Gastrocnemius medialis (tissue), 4 donors: ENCODE results near the gene CST4. TPM values are rescaled to one million over a fixed set of nuclear protein-coding genes. Genes with fewer than 3 reads are reported as not detected.
A peak's percentile ranks its signal among the peaks of the same experiment; 100 is the strongest.
"Not testable (repeated sequence)": the region's sequence is repeated elsewhere in the genome, so short reads cannot be mapped to it uniquely, and the experiment has no call there.

ENCODE experiments used
- ATAC-seq, 2 donors: fragments of 150-250 bp; one replicate each; pipeline ENCODE4 v1.9.1; 2016
- DNase-seq, 2 donors: peaks; one replicate each; pipeline ENCODE4 v3.0.0-alpha.2; 2019
- H3K27ac ChIP-seq, 4 donors: fragments of 200-600 bp; sonication (generic); 1 replicate in 1 of 4; 2 replicates in 3 of 4; pipeline ENCODE4 v1.5.1; 2016 to 2018; ENCODE audit warnings: mild to moderate bottlenecking in 2 of 4, moderate library complexity in 1 of 4
- H3K27me3 ChIP-seq, 3 donors: fragments of 200-600 bp; sonication (generic) in 2 of 3; 1 replicate in 1 of 3; 2 replicates in 2 of 3; pipeline versions ENCODE4 v1.5.1 to v1.6.0; 2016 to 2019; ENCODE audit warnings: mild to moderate bottlenecking in 1 of 3, moderate library complexity in 1 of 3
- H3K36me3 ChIP-seq, 2 donors: fragments of 200-600 bp; sonication (generic) in 1 of 2; one replicate each; pipeline ENCODE4 v1.5.1; 2017 to 2018
- H3K4me1 ChIP-seq, 2 donors: fragments of 200-600 bp; sonication (generic) in 1 of 2; one replicate each; pipeline ENCODE4 v1.5.1; 2016 to 2017; ENCODE audit warnings: mild to moderate bottlenecking in 2 of 2
- H3K4me3 ChIP-seq, 4 donors: fragments of 200-600 bp; sonication (generic) in 3 of 4; 1 replicate in 1 of 4; 2 replicates in 3 of 4; pipeline ENCODE4 v1.5.1; 2016 to 2019; ENCODE audit warnings: mild to moderate bottlenecking in 2 of 4
- H3K9me3 ChIP-seq, 3 donors: fragments of 200-600 bp; sonication (generic) in 2 of 3; 1 replicate in 1 of 3; 2 replicates in 2 of 3; pipeline ENCODE4 v1.5.1; 2016 to 2019
- POLR2A ChIP-seq, 2 donors: fragments of 450-650 bp; IDR thresholded peaks; one replicate each; pipeline ENCODE4 v1.6.1; 2017; ENCODE audit warnings: antibody characterized with exemption in 2 of 2, mild to moderate bottlenecking in 2 of 2, moderate library complexity in 2 of 2
- in situ Hi-C, 4 donors: fragments of 200-750 bp; cut with MboI; loops; one replicate each; pipeline versions ENCODE4 v1.15.0 to v1.8.0; 2017; ENCODE audit warnings: low sequenced_read_pairs in 4 of 4
- intact Hi-C: fragments of 100-400 bp; cut with DNase I; formaldehyde crosslinking; loops from one replicate; pipeline ENCODE4 v1.15.1; 2023; ENCODE audit warnings: low total_unique reads
- total RNA-seq, 4 donors: library from RNA; depleted of rRNA; stranded (reverse); fragments of >200 nt; gene quantifications; one replicate each; pipeline versions ENCODE4 v1.1.0 to v1.2.3, GENCODE V29; 2016
- TF ChIP-seq, protein P1 (sequence below), 5 experiments: fragments of 450-650 bp in 3 of 5; fragments of 200-600 bp in 2 of 5; sonication (generic) in 2 of 5; IDR thresholded peaks in 4 of 5; conservative IDR thresholded peaks in 1 of 5; 1 replicate in 4 of 5; 2 replicates in 1 of 5; pipeline ENCODE4 v1.5.1; 2016 to 2019; ENCODE audit warnings: antibody characterized with exemption in 5 of 5, mild to moderate bottlenecking in 3 of 5, moderate library complexity in 3 of 5

Gene CST4
- total RNA-seq, 4 donors from 2014 or later = not detected

DNA sequence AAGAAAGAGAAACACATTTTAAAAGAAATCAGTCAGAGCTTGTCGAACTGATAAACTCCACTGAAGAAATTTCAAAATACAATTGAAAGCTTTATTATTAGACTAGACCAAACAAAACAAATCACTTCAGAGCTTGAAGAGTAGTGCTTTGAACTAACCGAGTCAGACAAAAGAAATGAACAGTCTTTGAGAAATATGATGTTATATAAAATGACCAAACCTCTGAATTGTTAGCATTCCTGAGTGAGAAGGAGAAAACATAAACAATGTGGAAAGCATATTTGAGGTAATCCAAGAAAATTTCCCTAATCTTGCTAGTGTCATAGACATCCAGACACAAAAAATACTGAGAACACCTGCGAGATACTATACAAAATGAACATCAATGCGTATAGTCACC is 13.2 kb upstream of the CST4 start:
- DNase-seq (no peak), ATAC-seq (no peak)
- no peak overlapping the region for H3K4me3 ChIP-seq
- TF ChIP-seq, protein P1, sequence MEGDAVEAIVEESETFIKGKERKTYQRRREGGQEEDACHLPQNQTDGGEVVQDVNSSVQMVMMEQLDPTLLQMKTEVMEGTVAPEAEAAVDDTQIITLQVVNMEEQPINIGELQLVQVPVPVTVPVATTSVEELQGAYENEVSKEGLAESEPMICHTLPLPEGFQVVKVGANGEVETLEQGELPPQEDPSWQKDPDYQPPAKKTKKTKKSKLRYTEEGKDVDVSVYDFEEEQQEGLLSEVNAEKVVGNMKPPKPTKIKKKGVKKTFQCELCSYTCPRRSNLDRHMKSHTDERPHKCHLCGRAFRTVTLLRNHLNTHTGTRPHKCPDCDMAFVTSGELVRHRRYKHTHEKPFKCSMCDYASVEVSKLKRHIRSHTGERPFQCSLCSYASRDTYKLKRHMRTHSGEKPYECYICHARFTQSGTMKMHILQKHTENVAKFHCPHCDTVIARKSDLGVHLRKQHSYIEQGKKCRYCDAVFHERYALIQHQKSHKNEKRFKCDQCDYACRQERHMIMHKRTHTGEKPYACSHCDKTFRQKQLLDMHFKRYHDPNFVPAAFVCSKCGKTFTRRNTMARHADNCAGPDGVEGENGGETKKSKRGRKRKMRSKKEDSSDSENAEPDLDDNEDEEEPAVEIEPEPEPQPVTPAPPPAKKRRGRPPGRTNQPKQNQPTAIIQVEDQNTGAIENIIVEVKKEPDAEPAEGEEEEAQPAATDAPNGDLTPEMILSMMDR (IDR thresholded peaks at IDR 0.05 in 4 of 5, conservative IDR thresholded peaks at IDR 0.05 in 1 of 5) = no peak
- TF ChIP-seq POLR2A (IDR thresholded peaks at IDR 0.05) = no peak
- H3K27me3 ChIP-seq = no peaks in the 10 kb centered on the region
- no peaks in the 10 kb centered on the region for H3K4me1 ChIP-seq
- in situ Hi-C loops (no loop called here), intact Hi-C loops (no loop called here)
- H3K27ac ChIP-seq = no peak overlapping the region
- no peaks in the 10 kb centered on the region for H3K9me3 ChIP-seq
- H3K36me3 ChIP-seq = no peaks in the 10 kb centered on the region

DNA sequence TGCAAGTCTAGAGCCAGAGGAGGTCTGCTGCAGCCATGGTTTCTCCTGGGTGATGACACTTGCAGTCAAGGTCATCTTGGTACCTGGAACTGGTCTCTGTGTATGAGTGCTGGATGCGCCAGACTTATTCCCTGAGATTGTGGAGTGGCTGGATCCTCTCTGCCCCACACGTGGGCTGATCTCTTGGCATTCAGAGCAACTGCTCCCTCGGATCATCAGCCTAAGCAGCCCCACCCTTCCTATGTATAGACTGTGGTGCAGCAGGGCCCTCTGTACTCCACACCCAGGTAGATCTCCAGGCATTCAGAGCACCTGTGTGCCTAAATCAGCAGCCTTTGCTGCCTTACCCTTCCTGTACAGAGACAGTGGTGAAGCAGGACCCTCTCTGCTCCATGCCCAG is 12.1 kb upstream of the CST4 start:
- DNase-seq = no peak
- Histone ChIP-seq H3K36me3 (no peaks in the 10 kb centered on the region), H3K27me3 (no peaks in the 10 kb centered on the region), H3K4me1 (no peaks in the 10 kb centered on the region), H3K27ac (no peak overlapping the region), H3K9me3 (no peaks in the 10 kb centered on the region), H3K4me3 (no peak overlapping the region)
- in situ Hi-C loops = no loop called here
- no peak for ATAC-seq
- intact Hi-C loops = no loop called here
- TF ChIP-seq POLR2A (IDR thresholded peaks at IDR 0.05) = no peak
- TF ChIP-seq, protein P1 (IDR thresholded peaks at IDR 0.05 in 4 of 5, conservative IDR thresholded peaks at IDR 0.05 in 1 of 5) = no peak

DNA sequence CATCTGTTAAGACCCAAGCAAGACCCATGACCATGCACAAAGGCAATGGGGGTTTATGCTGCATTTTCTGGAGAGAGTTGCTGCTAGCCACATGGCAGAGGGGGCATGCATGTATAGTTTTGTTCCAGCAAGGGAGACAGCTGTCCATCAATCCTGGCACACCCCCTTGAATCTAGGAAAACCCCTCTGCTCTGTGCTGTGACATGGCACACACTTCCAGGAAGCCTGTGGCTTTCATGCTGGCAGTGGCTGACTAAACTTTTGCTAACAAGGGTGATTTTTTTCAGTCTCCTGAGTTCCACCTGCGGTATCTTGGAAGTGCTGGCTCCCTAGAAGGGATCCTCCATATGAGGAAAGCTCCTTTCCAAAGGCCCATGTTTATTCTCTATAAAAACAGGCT is 9.1 kb upstream of the CST4 start:
- in situ Hi-C loops = loop anchor here in 1 of 4 donors (25.0 kb wide), 1 partner anchor 264 kb away; no protein-coding TSS in a partner anchor
- H3K27me3 ChIP-seq = no peaks in the 10 kb centered on the region
- no peak overlapping the region for H3K4me3 ChIP-seq
- intact Hi-C loops = no loop called here
- H3K4me1 ChIP-seq = no peaks in the 10 kb centered on the region
- TF ChIP-seq, protein P1 (IDR thresholded peaks at IDR 0.05 in 4 of 5, conservative IDR thresholded peaks at IDR 0.05 in 1 of 5) = no peak
- no peak for ATAC-seq
- H3K27ac ChIP-seq = no peak overlapping the region
- no peaks in the 10 kb centered on the region for H3K9me3 ChIP-seq
- DNase-seq = no peak
- no peaks in the 10 kb centered on the region for H3K36me3 ChIP-seq

DNA sequence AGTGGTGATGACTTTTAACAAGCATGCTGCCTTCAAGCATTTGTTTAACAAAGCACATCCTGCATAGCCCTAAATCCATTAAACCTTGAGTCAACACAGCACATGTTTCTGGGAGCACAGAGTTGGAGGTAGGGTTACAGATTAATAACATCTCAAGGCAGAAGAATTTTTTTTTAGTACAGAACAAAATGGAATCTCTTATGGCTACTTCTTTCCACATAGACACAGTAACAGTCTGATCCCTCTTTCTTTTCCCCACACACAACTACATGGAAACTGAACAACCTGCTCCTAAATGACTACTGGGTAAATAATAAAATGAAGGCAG is 6.2 kb upstream of the CST4 start:
- H3K9me3 ChIP-seq, intact Hi-C loops, H3K4me1 ChIP-seq, DNase-seq, H3K27ac ChIP-seq, H3K36me3 ChIP-seq, H3K4me3 ChIP-seq, H3K27me3 ChIP-seq, ATAC-seq: not testable (repeated sequence)
- in situ Hi-C loops = loop anchor here in 1 of 4 donors (25.0 kb wide), 1 partner anchor 267 kb away; no protein-coding TSS in a partner anchor

DNA sequence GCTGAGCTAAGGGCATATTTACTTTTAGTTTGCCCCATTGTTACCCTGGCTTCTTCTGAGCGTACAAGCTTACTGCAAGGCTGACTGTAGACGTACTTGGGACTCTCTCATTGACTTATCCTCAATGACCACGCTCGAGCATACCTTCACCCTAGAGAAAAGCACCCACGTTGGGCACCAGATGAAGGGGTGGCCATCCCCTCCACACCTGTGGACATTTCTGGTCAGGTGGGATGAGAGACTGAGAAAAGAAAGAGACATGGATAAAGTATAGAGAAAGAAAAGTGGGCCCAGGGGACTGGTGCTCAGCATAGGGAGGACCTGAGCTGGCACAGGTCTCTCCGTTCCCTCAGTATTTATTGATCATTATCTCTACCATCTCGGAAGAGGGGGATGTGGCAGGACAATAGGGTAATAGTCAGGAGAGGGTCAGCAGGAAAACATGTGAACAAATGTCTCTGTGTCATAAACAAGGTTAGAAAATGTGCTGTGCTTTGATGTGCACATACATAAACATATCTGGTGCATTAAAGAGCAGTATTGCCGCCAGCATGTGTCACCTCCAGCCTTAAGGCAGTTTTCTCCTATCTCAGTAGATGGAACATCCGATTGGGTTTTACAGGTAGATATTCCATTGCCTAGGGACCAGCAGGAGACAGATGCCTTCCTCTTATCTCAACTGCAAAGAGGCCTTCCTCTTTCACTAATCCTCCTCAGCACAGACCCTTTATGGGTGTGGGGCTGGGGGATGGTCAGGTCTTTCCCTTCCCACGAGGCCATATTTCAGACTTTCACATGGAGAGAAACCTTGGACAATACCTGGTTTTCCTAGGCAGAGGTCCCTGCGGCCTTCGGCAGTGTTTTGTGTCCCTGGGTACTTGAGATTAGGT is 5.6 kb upstream of the CST4 start:
- H3K4me1 ChIP-seq, H3K36me3 ChIP-seq, intact Hi-C loops, DNase-seq, H3K27me3 ChIP-seq, ATAC-seq, H3K4me3 ChIP-seq, H3K9me3 ChIP-seq: not testable (repeated sequence)
- peak overlapping the region in 1 of 4 donors; percentile 20 for H3K27ac ChIP-seq
- in situ Hi-C loops = loop anchor here in 1 of 4 donors (25.0 kb wide), 1 partner anchor 268 kb away; no protein-coding TSS in a partner anchor

DNA sequence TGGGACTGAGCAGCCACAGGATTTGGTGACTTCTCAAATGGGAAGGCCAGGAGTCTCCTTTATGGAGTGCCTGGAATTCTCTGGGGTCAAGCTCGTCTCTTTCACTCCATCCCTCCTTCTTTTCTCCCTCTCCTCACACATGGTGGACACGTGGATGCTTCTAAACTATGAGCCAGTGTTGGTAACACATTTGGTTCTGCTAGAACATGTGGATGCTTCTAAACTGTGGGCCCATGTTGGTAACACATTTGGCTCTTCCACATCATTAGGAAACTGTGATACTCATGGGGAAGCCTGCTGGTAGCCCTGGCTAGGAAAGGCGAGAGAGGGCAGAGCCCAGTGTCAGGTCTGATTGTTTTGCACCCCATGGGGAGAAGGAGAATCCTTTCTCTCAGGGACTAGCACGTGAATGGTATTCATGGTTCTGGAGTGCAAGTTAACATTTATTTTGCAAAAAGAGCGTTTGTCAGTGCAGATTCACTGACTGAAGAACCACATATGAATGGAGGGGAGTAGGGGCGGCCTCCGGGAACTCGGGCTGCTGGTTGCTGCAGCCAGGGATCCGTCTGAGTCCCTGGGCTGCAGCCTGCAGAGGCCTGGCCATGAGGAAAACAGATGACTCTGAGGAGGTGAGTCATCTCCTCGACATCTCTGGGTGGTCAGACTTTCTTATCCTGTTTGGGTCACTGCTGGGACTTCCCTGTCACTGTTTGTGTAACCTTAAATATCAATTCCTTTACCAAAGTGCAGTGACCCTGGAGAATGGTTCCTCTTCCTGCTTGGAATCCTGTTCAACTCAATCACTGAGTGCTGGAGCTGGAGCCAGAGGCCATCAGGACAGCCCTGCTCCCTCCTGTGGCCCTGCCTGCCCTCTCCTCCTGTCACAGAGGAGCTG is 4.1 kb upstream of the CST4 start:
- peak in 1 of 2 donors; percentile 36 for ATAC-seq
- in situ Hi-C loops = loop anchor here in 1 of 4 donors (25.0 kb wide), 1 partner anchor 269 kb away; no protein-coding TSS in a partner anchor
- H3K4me1 ChIP-seq, H3K36me3 ChIP-seq, H3K4me3 ChIP-seq, intact Hi-C loops, H3K27me3 ChIP-seq, DNase-seq, H3K9me3 ChIP-seq: not testable (repeated sequence)
- H3K27ac ChIP-seq = peak overlapping the region; percentile 20 to 45 (median 34)
